ENCODE measurements around the gene AP2A2. TPM values are rescaled to one million over a fixed set of nuclear protein-coding genes. Genes with fewer than 3 reads are reported as not detected.

AP2A2 gene
- total RNA-seq, 1 experiment from 2014 or later, result 55.5 TPM

- TF ChIP-seq ZNF274 (IDR thresholded peaks at IDR 0.05; ENCODE audit: low read depth, low read length) (no peak), SIN3A (IDR thresholded peaks at IDR 0.05; ENCODE audit: low read depth) (no peak), FOSL1 (IDR thresholded peaks at IDR 0.05; ENCODE audit: low read depth) (no peak), POLR2A (IDR thresholded peaks at IDR 0.05; ENCODE audit: borderline replicate concordance, extremely low read depth, insufficient read depth, insufficient read length) (no peak), RAD21 (IDR thresholded peaks at IDR 0.05; ENCODE audit: low read depth) (no peak), YY1 (IDR thresholded peaks at IDR 0.05; ENCODE audit: extremely low read depth, insufficient replicate concordance, low read depth, low read length) (no peak), JUND (IDR thresholded peaks at IDR 0.05) (no peak), SP1 (IDR thresholded peaks at IDR 0.05; ENCODE audit: low read depth) (no peak), EGR1 (IDR thresholded peaks at IDR 0.05; ENCODE audit: low read depth) (no peak)
Measured at GRCh38 chr11:904380-904779, 21.3 kb upstream of the AP2A2 start (continued).

GRCh38 chr11:905952-906351 lies 19.7 kb upstream of the AP2A2 start:
- Histone ChIP-seq H3K4me1 (ENCODE audit: control insufficient read depth in 1 of 2, insufficient read depth in 2 of 2, low read length in 2 of 2) (peaks cover 6 to 12% of the 10 kb centered on the region in 2 experiments), H3K4me2 (ENCODE audit: low read length) (no peak overlapping the region), H3K27me3 (ENCODE audit: insufficient read depth, low read length) (no peaks in the 10 kb centered on the region), H3K9me2 (ENCODE audit: insufficient read depth) (no peaks in the 10 kb centered on the region), H3K4me3 (replicated peaks in 1 of 2; ENCODE audit: low read depth in 1 of 2, low read length in 2 of 2) (no peak overlapping the region), H3K79me2 (ENCODE audit: insufficient read depth, low read length) (peaks cover 49% of the 10 kb centered on the region), H3K27ac (ENCODE audit: low read depth, low read length) (no peak overlapping the region), H3K9ac (ENCODE audit: low read length) (no peak overlapping the region), H4K20me1 (ENCODE audit: insufficient read depth) (no peaks in the 10 kb centered on the region), H3K9me3 (ENCODE audit: control insufficient read depth in 1 of 2, insufficient read depth in 1 of 2, low read depth in 1 of 2, low read length in 2 of 2) (no peaks in the 10 kb centered on the region), H3K36me3 (ENCODE audit: control insufficient read depth in 1 of 2, insufficient read depth in 2 of 2, low read length in 2 of 2) (peaks cover 14 to 41% of the 10 kb centered on the region in 2 experiments; a peak in 3 of 4 replicates), H2AFZ (ENCODE audit: low read depth, low read length, poor library complexity, severe bottlenecking) (no peak overlapping the region)
- intact Hi-C loops (cut with micrococcal nuclease), result no loop called here
- ChIA-PET POLR2A (no interaction called here), CTCF (no interaction called here), RAD21 (ENCODE audit: low non-redundant PET in 1 of 2, low total read pairs in 2 of 2, uncharacterized antibody in 2 of 2, unreplicated experiment in 2 of 2) (no interaction called here)
- DNase-seq (ENCODE audit: low read depth, low spot score) (no peak), ATAC-seq (no peak)
- BruUV-seq (replicated peaks), result no TSS peak
- TF ChIP-seq ELF1 (IDR thresholded peaks at IDR 0.05; ENCODE audit: borderline replicate concordance, low read depth), result no peak
- TF ChIP-seq POLR2AphosphoS5 (IDR thresholded peaks at IDR 0.05; ENCODE audit: low read depth, low read length), result no peak
- TF ChIP-seq, protein P1, sequence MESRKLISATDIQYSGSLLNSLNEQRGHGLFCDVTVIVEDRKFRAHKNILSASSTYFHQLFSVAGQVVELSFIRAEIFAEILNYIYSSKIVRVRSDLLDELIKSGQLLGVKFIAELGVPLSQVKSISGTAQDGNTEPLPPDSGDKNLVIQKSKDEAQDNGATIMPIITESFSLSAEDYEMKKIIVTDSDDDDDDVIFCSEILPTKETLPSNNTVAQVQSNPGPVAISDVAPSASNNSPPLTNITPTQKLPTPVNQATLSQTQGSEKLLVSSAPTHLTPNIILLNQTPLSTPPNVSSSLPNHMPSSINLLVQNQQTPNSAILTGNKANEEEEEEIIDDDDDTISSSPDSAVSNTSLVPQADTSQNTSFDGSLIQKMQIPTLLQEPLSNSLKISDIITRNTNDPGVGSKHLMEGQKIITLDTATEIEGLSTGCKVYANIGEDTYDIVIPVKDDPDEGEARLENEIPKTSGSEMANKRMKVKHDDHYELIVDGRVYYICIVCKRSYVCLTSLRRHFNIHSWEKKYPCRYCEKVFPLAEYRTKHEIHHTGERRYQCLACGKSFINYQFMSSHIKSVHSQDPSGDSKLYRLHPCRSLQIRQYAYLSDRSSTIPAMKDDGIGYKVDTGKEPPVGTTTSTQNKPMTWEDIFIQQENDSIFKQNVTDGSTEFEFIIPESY (IDR thresholded peaks at IDR 0.05; ENCODE audit: extremely low read depth, insufficient replicate concordance, low read length), result no peak
- TF ChIP-seq CEBPB (IDR thresholded peaks at IDR 0.05; ENCODE audit: low read depth), result no peak
- TF ChIP-seq CTCF (IDR thresholded peaks at IDR 0.05 in 2 of 3, conservative IDR thresholded peaks at IDR 0.05 in 1 of 3; ENCODE audit: borderline replicate concordance in 1 of 3, insufficient read depth in 1 of 3, low read depth in 2 of 3, low read length in 2 of 3), result no peak
- TF ChIP-seq EGR1 (IDR thresholded peaks at IDR 0.05; ENCODE audit: low read depth), result no peak
- no peak for TF ChIP-seq SP1 (IDR thresholded peaks at IDR 0.05; ENCODE audit: low read depth)
- no peak for TF ChIP-seq EZH2 (IDR thresholded peaks at IDR 0.05)
- TF ChIP-seq, protein P2, sequence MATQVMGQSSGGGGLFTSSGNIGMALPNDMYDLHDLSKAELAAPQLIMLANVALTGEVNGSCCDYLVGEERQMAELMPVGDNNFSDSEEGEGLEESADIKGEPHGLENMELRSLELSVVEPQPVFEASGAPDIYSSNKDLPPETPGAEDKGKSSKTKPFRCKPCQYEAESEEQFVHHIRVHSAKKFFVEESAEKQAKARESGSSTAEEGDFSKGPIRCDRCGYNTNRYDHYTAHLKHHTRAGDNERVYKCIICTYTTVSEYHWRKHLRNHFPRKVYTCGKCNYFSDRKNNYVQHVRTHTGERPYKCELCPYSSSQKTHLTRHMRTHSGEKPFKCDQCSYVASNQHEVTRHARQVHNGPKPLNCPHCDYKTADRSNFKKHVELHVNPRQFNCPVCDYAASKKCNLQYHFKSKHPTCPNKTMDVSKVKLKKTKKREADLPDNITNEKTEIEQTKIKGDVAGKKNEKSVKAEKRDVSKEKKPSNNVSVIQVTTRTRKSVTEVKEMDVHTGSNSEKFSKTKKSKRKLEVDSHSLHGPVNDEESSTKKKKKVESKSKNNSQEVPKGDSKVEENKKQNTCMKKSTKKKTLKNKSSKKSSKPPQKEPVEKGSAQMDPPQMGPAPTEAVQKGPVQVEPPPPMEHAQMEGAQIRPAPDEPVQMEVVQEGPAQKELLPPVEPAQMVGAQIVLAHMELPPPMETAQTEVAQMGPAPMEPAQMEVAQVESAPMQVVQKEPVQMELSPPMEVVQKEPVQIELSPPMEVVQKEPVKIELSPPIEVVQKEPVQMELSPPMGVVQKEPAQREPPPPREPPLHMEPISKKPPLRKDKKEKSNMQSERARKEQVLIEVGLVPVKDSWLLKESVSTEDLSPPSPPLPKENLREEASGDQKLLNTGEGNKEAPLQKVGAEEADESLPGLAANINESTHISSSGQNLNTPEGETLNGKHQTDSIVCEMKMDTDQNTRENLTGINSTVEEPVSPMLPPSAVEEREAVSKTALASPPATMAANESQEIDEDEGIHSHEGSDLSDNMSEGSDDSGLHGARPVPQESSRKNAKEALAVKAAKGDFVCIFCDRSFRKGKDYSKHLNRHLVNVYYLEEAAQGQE (IDR thresholded peaks at IDR 0.05; ENCODE audit: low read depth), result no peak
- TF ChIP-seq RAD21 (IDR thresholded peaks at IDR 0.05; ENCODE audit: low read depth), result no peak
- no peak for TF ChIP-seq JUND (IDR thresholded peaks at IDR 0.05)
- TF ChIP-seq FOSL1 (IDR thresholded peaks at IDR 0.05; ENCODE audit: low read depth), result no peak
- no peak for TF ChIP-seq ATF3 (IDR thresholded peaks at IDR 0.05)
- no peak for TF ChIP-seq MAX (IDR thresholded peaks at IDR 0.05)
- TF ChIP-seq ZFX (IDR thresholded peaks at IDR 0.05), result no peak
- TF ChIP-seq YY1 (IDR thresholded peaks at IDR 0.05; ENCODE audit: extremely low read depth, insufficient replicate concordance, low read depth, low read length), result no peak
